Stimulated activated CD8-positive, alpha-beta memory T cell treated with anti-CD3 and anti-CD28 coated beads, Interleukin-4, amount 100 ng/mL, for 4 hours (primary cell): ENCODE results near the gene ANAPC10.
A peak's percentile ranks its signal among the peaks of the same experiment; 100 is the strongest.
"Not testable (repeated sequence)": the region's sequence is repeated elsewhere in the genome, so short reads cannot be mapped to it uniquely, and the experiment has no call there.

Experiments used
- DNase-seq, 2 donors: peaks; one replicate each; pipeline ENCODE4 v3.0.0-alpha.2; 2020; ENCODE audit warnings: low read depth in 2 of 2, low spot score in 1 of 2

The ANAPC10 gene

GRCh38 chr4:145097821-145098674 lies at the start of gene ANAPC10, which contains the start of gene ABCE1:
Gene ANAPC10 (minus strand): TSS chr4:145098196. CDS start chr4:145096099, 2,097 bp downstream.
Gene ABCE1 (plus strand): TSS chr4:145098311. CDS start chr4:145104413, 6,102 bp downstream.
- DNase-seq: peak; percentile 94 to 95

GRCh38 chr4:145136219-145136618 lies 38.2 kb upstream of the ANAPC10 start:
- DNase-seq: not testable (repeated sequence)

- DNase-seq: no peak
Observed at GRCh38 chr4:145132511-145133098, 34.6 kb upstream of the ANAPC10 start.

- DNase-seq: no peak
Observed at GRCh38 chr4:145131848-145132247, 33.9 kb upstream of the ANAPC10 start.

GRCh38 chr4:145130788-145131399 lies 32.9 kb upstream of the ANAPC10 start:
- no peak for DNase-seq

GRCh38 chr4:145130130-145130529 lies 32.1 kb upstream of the ANAPC10 start:
- DNase-seq: no peak

GRCh38 chr4:145125396-145125795 lies 27.4 kb upstream of the ANAPC10 start:
- no peak for DNase-seq

GRCh38 chr4:145108128-145108527 lies 10.1 kb upstream of the ANAPC10 start:
- no peak for DNase-seq

- DNase-seq: no peak
Observed at GRCh38 chr4:145107126-145107525, 9.1 kb upstream of the ANAPC10 start.

GRCh38 chr4:145103496-145103895 lies 5.5 kb upstream of the ANAPC10 start:
- no peak for DNase-seq

GRCh38 chr4:145102619-145103018 lies 4.6 kb upstream of the ANAPC10 start:
- DNase-seq: no peak

GRCh38 chr4:145101091-145101490 lies 3.1 kb upstream of the ANAPC10 start:
- DNase-seq: no peak

GRCh38 chr4:145099653-145100052 lies 1.7 kb upstream of the ANAPC10 start:
- DNase-seq: no peak

GRCh38 chr4:145098675-145099037 lies 660 bp upstream of the ANAPC10 start:
- DNase-seq: peak; percentile 19 to 27

- DNase-seq: no peak
Observed at GRCh38 chr4:145097331-145097820, 620 bp downstream of the ANAPC10 start.

GRCh38 chr4:145093638-145094037 lies 4.4 kb downstream of the ANAPC10 start:
- DNase-seq: no peak

GRCh38 chr4:145090380-145090779 lies 7.6 kb downstream of the ANAPC10 start:
- DNase-seq: no peak

- DNase-seq: no peak
Observed at GRCh38 chr4:145083891-145084605, 13.9 kb downstream of the ANAPC10 start.

- DNase-seq: no peak
Observed at GRCh38 chr4:145081756-145082155, 16.2 kb downstream of the ANAPC10 start.

GRCh38 chr4:145076469-145076855 lies 21.5 kb downstream of the ANAPC10 start:
- no peak for DNase-seq

GRCh38 chr4:145075742-145076468 lies 22.1 kb downstream of the ANAPC10 start:
- DNase-seq: no peak
